Activated naive CD4-positive, alpha-beta T cell treated with anti-CD3 and anti-CD28 coated beads, Interleukin-2, amount 10 ng/mL, durations not matched to agents 7 days and 5 days (primary cell): ENCODE data around the gene DAO.

Source experiments
- CTCF ChIA-PET: fragments of 350-600 bp; sonication (Branson Sonifier 250); formaldehyde crosslinking; loops from one replicate; lab custom pipeline; 2021; ENCODE audit warnings: antibody characterized with exemption; lab: Charles Lee
- DNase-seq: peaks from one replicate; pipeline ENCODE4 v3.0.0-alpha.2; 2020
- H3K27ac Mint-ChIP-seq: one replicate; pipeline ENCODE4 v1.8.0; 2021; ENCODE audit warnings: mild to moderate bottlenecking, moderate library complexity, mixed read lengths
- H3K27me3 Mint-ChIP-seq: one replicate; pipeline ENCODE4 v1.8.0; 2021; ENCODE audit warnings: mild to moderate bottlenecking, mixed read lengths
- H3K36me3 Mint-ChIP-seq: one replicate; pipeline ENCODE4 v1.8.0; 2021; ENCODE audit warnings: mixed read lengths
- H3K4me1 Mint-ChIP-seq: one replicate; pipeline ENCODE4 v1.8.0; 2021; ENCODE audit warnings: mixed read lengths
- H3K4me3 Mint-ChIP-seq: one replicate; pipeline ENCODE4 v1.8.0; 2021; ENCODE audit warnings: mild to moderate bottlenecking, moderate library complexity, mixed read lengths
- H3K9me3 Mint-ChIP-seq: one replicate; pipeline ENCODE4 v1.8.0; 2021; ENCODE audit warnings: mixed read lengths

The DAO gene

GRCh38 chr12:108906971-108907370, 27.1 kb downstream of the DAO start:
- Mint-ChIP-seq H3K9me3 (no peaks in the 10 kb centered on the region), H3K27ac (no peak overlapping the region), H3K4me3 (no peak overlapping the region), H3K4me1 (no peaks in the 10 kb centered on the region), H3K27me3 (peaks cover 43% of the 10 kb centered on the region), H3K36me3 (no peaks in the 10 kb centered on the region)
- CTCF ChIA-PET, result no interaction called here
- no peak for DNase-seq

- DNase-seq, result no peak
- H3K4me3 Mint-ChIP-seq, result no peak overlapping the region
- H3K27me3 Mint-ChIP-seq, result peaks cover 48% of the 10 kb centered on the region
- H3K4me1 Mint-ChIP-seq, result no peaks in the 10 kb centered on the region
- H3K9me3 Mint-ChIP-seq, result no peaks in the 10 kb centered on the region
- H3K36me3 Mint-ChIP-seq, result no peaks in the 10 kb centered on the region
- CTCF ChIA-PET, result interaction anchor here (1.1 kb wide), 1 partner anchor 43 kb away, joined by 3 read pairs; no protein-coding TSS in a partner anchor
- H3K27ac Mint-ChIP-seq, result no peak overlapping the region
Measured at GRCh38 chr12:108907839-108908351, 28.0 kb downstream of the DAO start.

- H3K36me3 Mint-ChIP-seq, result no peaks in the 10 kb centered on the region
- H3K27ac Mint-ChIP-seq, result no peak overlapping the region
- CTCF ChIA-PET, result no interaction called here
- H3K9me3 Mint-ChIP-seq, result no peaks in the 10 kb centered on the region
- H3K27me3 Mint-ChIP-seq, result peaks cover 49% of the 10 kb centered on the region
- DNase-seq, result no peak
- no peaks in the 10 kb centered on the region for H3K4me1 Mint-ChIP-seq
- no peak overlapping the region for H3K4me3 Mint-ChIP-seq
Measured at GRCh38 chr12:108910336-108910735, 30.4 kb downstream of the DAO start.

GRCh38 chr12:108911915-108912314, 32.0 kb downstream of the DAO start:
- Mint-ChIP-seq H3K36me3 (no peaks in the 10 kb centered on the region), H3K4me1 (no peaks in the 10 kb centered on the region), H3K9me3 (no peaks in the 10 kb centered on the region), H3K4me3 (no peak overlapping the region), H3K27ac (no peak overlapping the region), H3K27me3 (peaks cover 37% of the 10 kb centered on the region)
- no peak for DNase-seq
- CTCF ChIA-PET, result no interaction called here

- Mint-ChIP-seq H3K4me1 (no peaks in the 10 kb centered on the region), H3K36me3 (no peaks in the 10 kb centered on the region), H3K27ac (no peak overlapping the region), H3K4me3 (no peak overlapping the region), H3K27me3 (peaks cover 33% of the 10 kb centered on the region), H3K9me3 (no peaks in the 10 kb centered on the region)
- CTCF ChIA-PET, result no interaction called here
- no peak for DNase-seq
Measured at GRCh38 chr12:108912361-108912760, 32.5 kb downstream of the DAO start.

GRCh38 chr12:108914121-108914531, 34.2 kb downstream of the DAO start:
- no peaks in the 10 kb centered on the region for H3K4me1 Mint-ChIP-seq
- peaks cover 24% of the 10 kb centered on the region for H3K27me3 Mint-ChIP-seq
- CTCF ChIA-PET, result no interaction called here
- H3K4me3 Mint-ChIP-seq, result no peak overlapping the region
- H3K36me3 Mint-ChIP-seq, result no peaks in the 10 kb centered on the region
- no peak for DNase-seq
- no peak overlapping the region for H3K27ac Mint-ChIP-seq
- H3K9me3 Mint-ChIP-seq, result no peaks in the 10 kb centered on the region

GRCh38 chr12:108915632-108916133, 35.8 kb downstream of the DAO start:
- Mint-ChIP-seq H3K9me3 (no peaks in the 10 kb centered on the region), H3K27me3 (peaks cover 24% of the 10 kb centered on the region), H3K36me3 (no peaks in the 10 kb centered on the region), H3K27ac (no peak overlapping the region), H3K4me3 (no peak overlapping the region), H3K4me1 (no peaks in the 10 kb centered on the region)
- CTCF ChIA-PET, result no interaction called here
- DNase-seq, result no peak

- no peak overlapping the region for H3K4me3 Mint-ChIP-seq
- CTCF ChIA-PET, result no interaction called here
- H3K27me3 Mint-ChIP-seq, result peaks cover 21% of the 10 kb centered on the region
- H3K36me3 Mint-ChIP-seq, result no peaks in the 10 kb centered on the region
- H3K27ac Mint-ChIP-seq, result no peak overlapping the region
- H3K4me1 Mint-ChIP-seq, result no peaks in the 10 kb centered on the region
- no peak for DNase-seq
- no peaks in the 10 kb centered on the region for H3K9me3 Mint-ChIP-seq
Measured at GRCh38 chr12:108916336-108916735, 36.4 kb downstream of the DAO start.

GRCh38 chr12:108918206-108918605, 38.3 kb downstream of the DAO start:
- H3K4me3 Mint-ChIP-seq, result no peak overlapping the region
- H3K27me3 Mint-ChIP-seq, result peaks cover 15% of the 10 kb centered on the region
- CTCF ChIA-PET, result no interaction called here
- DNase-seq, result no peak
- H3K27ac Mint-ChIP-seq, result no peak overlapping the region
- H3K4me1 Mint-ChIP-seq, result no peaks in the 10 kb centered on the region
- no peaks in the 10 kb centered on the region for H3K36me3 Mint-ChIP-seq
- H3K9me3 Mint-ChIP-seq, result no peaks in the 10 kb centered on the region

GRCh38 chr12:108918960-108919642, 39.2 kb downstream of the DAO start:
- Mint-ChIP-seq H3K4me1 (no peaks in the 10 kb centered on the region), H3K36me3 (no peaks in the 10 kb centered on the region), H3K4me3 (no peak overlapping the region), H3K27ac (no peak overlapping the region), H3K27me3 (peaks cover 7% of the 10 kb centered on the region), H3K9me3 (no peaks in the 10 kb centered on the region)
- no peak for DNase-seq
- CTCF ChIA-PET, result no interaction called here

- CTCF ChIA-PET, result no interaction called here
- Mint-ChIP-seq H3K27me3 (peaks cover 9% of the 10 kb centered on the region), H3K4me3 (no peak overlapping the region), H3K4me1 (no peaks in the 10 kb centered on the region), H3K27ac (no peak overlapping the region), H3K9me3 (no peaks in the 10 kb centered on the region), H3K36me3 (no peaks in the 10 kb centered on the region)
- no peak for DNase-seq
Measured at GRCh38 chr12:108921946-108922345, 42.1 kb downstream of the DAO start.

GRCh38 chr12:108922918-108923317, 43.0 kb downstream of the DAO start:
- Mint-ChIP-seq H3K4me1 (no peaks in the 10 kb centered on the region), H3K36me3 (no peaks in the 10 kb centered on the region), H3K27ac (no peak overlapping the region), H3K27me3 (peaks cover 9% of the 10 kb centered on the region), H3K4me3 (no peak overlapping the region), H3K9me3 (no peaks in the 10 kb centered on the region)
- DNase-seq, result no peak
- CTCF ChIA-PET, result no interaction called here

GRCh38 chr12:108928695-108929094, 48.8 kb downstream of the DAO start:
- H3K4me3 Mint-ChIP-seq, result no peak overlapping the region
- no peak overlapping the region for H3K27ac Mint-ChIP-seq
- H3K9me3 Mint-ChIP-seq, result no peaks in the 10 kb centered on the region
- CTCF ChIA-PET, result no interaction called here
- H3K27me3 Mint-ChIP-seq, result peaks cover 12% of the 10 kb centered on the region
- no peak for DNase-seq
- no peaks in the 10 kb centered on the region for H3K36me3 Mint-ChIP-seq
- H3K4me1 Mint-ChIP-seq, result no peaks in the 10 kb centered on the region

GRCh38 chr12:108930155-108930554, 50.3 kb downstream of the DAO start:
- CTCF ChIA-PET, result no interaction called here
- H3K36me3 Mint-ChIP-seq, result no peaks in the 10 kb centered on the region
- no peak for DNase-seq
- no peak overlapping the region for H3K4me3 Mint-ChIP-seq
- no peaks in the 10 kb centered on the region for H3K9me3 Mint-ChIP-seq
- H3K27ac Mint-ChIP-seq, result no peak overlapping the region
- peaks cover 8% of the 10 kb centered on the region for H3K27me3 Mint-ChIP-seq
- H3K4me1 Mint-ChIP-seq, result no peaks in the 10 kb centered on the region

GRCh38 chr12:108930756-108931155, 50.9 kb downstream of the DAO start:
- CTCF ChIA-PET, result interaction anchor here (0.8 kb wide), 1 partner anchor 20 kb away, joined by 4 read pairs; no protein-coding TSS in a partner anchor
- Mint-ChIP-seq H3K4me1 (no peaks in the 10 kb centered on the region), H3K27ac (no peak overlapping the region)

More at GRCh38 chr12:108930756-108931155, 50.9 kb downstream of the DAO start:
- no peak for DNase-seq
- Mint-ChIP-seq H3K27me3 (peaks cover 8% of the 10 kb centered on the region), H3K4me3 (no peak overlapping the region), H3K9me3 (no peaks in the 10 kb centered on the region), H3K36me3 (no peaks in the 10 kb centered on the region)
